Neuronal stem cell (in vitro differentiated cells): Measurements from ENCODE around the gene SPPL2B.

Experiments used
- DNase-seq: peaks from one replicate; pipeline ENCODE4 v3.0.0-alpha.2; 2013; ENCODE audit warnings: low spot score
- H2AFZ ChIP-seq: one replicate; pipeline ENCODE4 v1.6.1; 2013; ENCODE audit warnings: mild to moderate bottlenecking, low read length, inconsistent platforms
- H2AK5ac ChIP-seq: 2 replicates; pipeline ENCODE4 v1.6.1; 2013; ENCODE audit warnings: low read depth, mild to moderate bottlenecking, inconsistent platforms, low read length, moderate library complexity, mixed read lengths
- H2BK120ac ChIP-seq: 2 replicates; pipeline ENCODE4 v1.6.1; 2013; ENCODE audit warnings: low read depth, mild to moderate bottlenecking, inconsistent platforms, low read length, moderate library complexity, mixed read lengths
- H2BK12ac ChIP-seq: one replicate; pipeline ENCODE4 v1.6.1; 2013; ENCODE audit warnings: low read length, inconsistent platforms
- H2BK15ac ChIP-seq: 2 replicates; pipeline ENCODE4 v1.6.1; 2013; ENCODE audit warnings: mild to moderate bottlenecking, low read length, inconsistent platforms, mixed read lengths
- H2BK5ac ChIP-seq: one replicate; pipeline ENCODE4 v1.6.1; 2013; ENCODE audit warnings: inconsistent platforms, mild to moderate bottlenecking, low read length, moderate library complexity
- H3K14ac ChIP-seq: one replicate; pipeline ENCODE4 v1.6.1; 2013; ENCODE audit warnings: low read length, inconsistent platforms
- H3K18ac ChIP-seq: 2 replicates; pipeline ENCODE4 v1.6.1; 2013; ENCODE audit warnings: low read length, inconsistent platforms
- H3K23ac ChIP-seq: 2 replicates; pipeline ENCODE4 v1.6.1; 2013; ENCODE audit warnings: low read depth, mild to moderate bottlenecking, mixed read lengths, low read length, inconsistent platforms; ENCODE audit not compliant: poor library complexity
- H3K27ac ChIP-seq: replicated peaks from 3 replicates; pipeline ENCODE4 v1.5.1; 2013; ENCODE audit warnings: low read length, inconsistent platforms
- H3K27me3 ChIP-seq, 3 experiments: 2 replicates each; pipeline ENCODE4 v1.6.1; 2013; ENCODE audit warnings: low read length in 3 of 3, mild to moderate bottlenecking in 2 of 3, inconsistent platforms in 1 of 3, low read depth in 1 of 3, mixed read lengths in 1 of 3, moderate library complexity in 1 of 3; ENCODE audit not compliant: control insufficient read depth in 3 of 3, insufficient read depth in 3 of 3
- H3K36me3 ChIP-seq, 2 donors: replicated peaks in 1 of 2; 2 replicates each; pipeline ENCODE4 v1.6.1; 2013; ENCODE audit warnings: low read length in 2 of 2; ENCODE audit not compliant: control insufficient read depth in 2 of 2, insufficient read depth in 2 of 2
- H3K4ac ChIP-seq: 2 replicates; pipeline ENCODE4 v1.6.1; 2013; ENCODE audit warnings: inconsistent platforms, mild to moderate bottlenecking, low read length, moderate library complexity
- H3K4me1 ChIP-seq, 2 donors: 1 replicate in 1 of 2; 2 replicates in 1 of 2; pipeline ENCODE4 v1.6.1; 2013; ENCODE audit warnings: low read length in 2 of 2, low read depth in 1 of 2; ENCODE audit not compliant: control insufficient read depth in 2 of 2, insufficient read depth in 1 of 2
- H3K4me2 ChIP-seq: one replicate; pipeline ENCODE4 v1.6.1; 2013; ENCODE audit warnings: mild to moderate bottlenecking, low read length, inconsistent platforms; ENCODE audit not compliant: insufficient read depth, poor library complexity, severe bottlenecking
- H3K4me3 ChIP-seq, 2 donors: 2 replicates each; pipeline ENCODE4 v1.5.1; 2013; ENCODE audit warnings: low read length in 2 of 2, mild to moderate bottlenecking in 2 of 2, inconsistent platforms in 1 of 2, moderate library complexity in 1 of 2
- H3K79me1 ChIP-seq: one replicate; pipeline ENCODE4 v1.6.1; 2013; ENCODE audit warnings: low read depth, mild to moderate bottlenecking, inconsistent platforms, low read length, moderate library complexity
- H3K9ac ChIP-seq: one replicate; pipeline ENCODE4 v1.6.1; 2013; ENCODE audit warnings: mild to moderate bottlenecking, low read depth, low read length, inconsistent platforms; ENCODE audit not compliant: poor library complexity
- H3K9me3 ChIP-seq, 2 donors: replicated peaks in 1 of 2; 2 replicates each; pipeline versions ENCODE3 to v1.6.1; 2013; ENCODE audit warnings: low read length in 2 of 2, mild to moderate bottlenecking in 2 of 2, inconsistent platforms in 1 of 2, low read depth in 1 of 2, mixed read lengths in 1 of 2, moderate library complexity in 1 of 2; ENCODE audit not compliant: control insufficient read depth in 2 of 2, insufficient read depth in 1 of 2
- H4K8ac ChIP-seq: one replicate; pipeline ENCODE4 v1.6.1; 2013; ENCODE audit warnings: low read depth, mild to moderate bottlenecking, inconsistent platforms, low read length, moderate library complexity
- H4K91ac ChIP-seq: one replicate; pipeline ENCODE4 v1.6.1; 2013; ENCODE audit warnings: low read length, low read depth, mild to moderate bottlenecking, inconsistent platforms; ENCODE audit not compliant: poor library complexity
- WGBS, 2 donors: extraction: QIAGEN DNeasy Blood & Tissue Kit; methylation state at CpG; one replicate each; pipeline ENCODE4 v1.1.7; 2013; ENCODE audit warnings: missing lambda C conversion rate in 2 of 2, mixed read lengths in 1 of 2; ENCODE audit not compliant: insufficient read length in 2 of 2, insufficient replicate concordance in 1 of 2; ENCODE audit errors: extremely low coverage in 2 of 2; 5-methylcytosine and 5-hydroxymethylcytosine counted together

The SPPL2B gene

GRCh38 chr19:2363419-2363818 lies 34.9 kb downstream of the SPPL2B start:
- peak overlapping the region; percentile 47 for H2AK5ac ChIP-seq
- H4K91ac ChIP-seq: no peak overlapping the region
- H2BK12ac ChIP-seq: peak overlapping the region; percentile 66
- H3K14ac ChIP-seq: no peak overlapping the region
- peak overlapping the region; percentile 32 for H2BK120ac ChIP-seq
- WGBS, 2 donors: no CpG with 5 or more reads among the region's 17 CpGs
- H3K4ac ChIP-seq: no peak overlapping the region
- H3K9me3 ChIP-seq: no peaks in the 10 kb centered on the region
- H3K27me3 ChIP-seq: peaks cover 0 to 16% (median 3%) of the 10 kb centered on the region in 3 experiments
- no peak overlapping the region for H3K9ac ChIP-seq
- no peak overlapping the region for H2AFZ ChIP-seq
- DNase-seq: no peak
- H4K8ac ChIP-seq: no peak overlapping the region
- H2BK5ac ChIP-seq: no peak overlapping the region
- peak overlapping the region; percentile 35 for H2BK15ac ChIP-seq
- peaks cover 2% of the 10 kb centered on the region for H3K79me1 ChIP-seq
- H3K4me1 ChIP-seq: peaks cover 0 to 2% of the 10 kb centered on the region in 2 donors
- H3K36me3 ChIP-seq: no peaks in the 10 kb centered on the region
- H3K23ac ChIP-seq: no peak overlapping the region
- no peak overlapping the region for H3K4me2 ChIP-seq
- no peak overlapping the region for H3K27ac ChIP-seq
- no peak overlapping the region for H3K4me3 ChIP-seq
- peak overlapping the region; percentile 77 for H3K18ac ChIP-seq

- H3K79me1 ChIP-seq: peaks cover 2% of the 10 kb centered on the region
- no peak overlapping the region for H4K8ac ChIP-seq
- H2BK15ac ChIP-seq: no peak overlapping the region
- H3K23ac ChIP-seq: no peak overlapping the region
- no peak overlapping the region for H3K14ac ChIP-seq
- no peak for DNase-seq
- H2AFZ ChIP-seq: no peak overlapping the region
- no peak overlapping the region for H3K4ac ChIP-seq
- no peaks in the 10 kb centered on the region for H3K36me3 ChIP-seq
- H3K4me3 ChIP-seq: no peak overlapping the region
- no peak overlapping the region for H2AK5ac ChIP-seq
- H3K18ac ChIP-seq: no peak overlapping the region
- H3K9ac ChIP-seq: no peak overlapping the region
- H3K4me2 ChIP-seq: no peak overlapping the region
- H3K27ac ChIP-seq: no peak overlapping the region
- H2BK5ac ChIP-seq: no peak overlapping the region
- no peak overlapping the region for H2BK12ac ChIP-seq
- H3K27me3 ChIP-seq: peaks cover 0 to 11% (median 0%) of the 10 kb centered on the region in 3 experiments
- WGBS, 2 donors: no CpG with 5 or more reads among the region's 10 CpGs
- peaks cover 0 to 2% of the 10 kb centered on the region in 2 donors for H3K4me1 ChIP-seq
- H2BK120ac ChIP-seq: no peak overlapping the region
- H3K9me3 ChIP-seq: peaks cover 2 to 3% of the 10 kb centered on the region in 2 donors
- H4K91ac ChIP-seq: no peak overlapping the region
Measured at GRCh38 chr19:2365201-2365970, 36.9 kb downstream of the SPPL2B start.

DNA sequence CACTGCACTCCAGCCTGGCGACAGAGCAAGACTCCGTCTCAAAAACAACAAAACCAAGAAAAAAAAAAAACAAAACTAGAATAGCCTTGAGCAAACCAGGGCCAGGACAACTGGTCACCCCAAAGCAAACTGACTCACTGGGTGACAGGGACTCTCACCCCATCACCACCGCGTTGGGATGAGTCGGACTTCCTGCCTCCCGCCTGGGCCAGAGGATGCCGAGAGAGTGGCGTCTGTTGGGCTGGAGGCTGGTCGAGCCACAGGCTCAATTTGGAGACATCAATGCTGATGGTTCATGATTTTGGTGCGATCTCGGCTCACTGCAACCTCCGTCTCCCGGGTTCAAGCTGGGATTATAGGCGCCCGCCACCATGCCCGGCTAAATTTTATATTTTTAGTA lies 43.2 kb downstream of the SPPL2B start:
- Histone ChIP-seq H3K4ac (no peak overlapping the region), H3K9ac (no peak overlapping the region), H2BK12ac (no peak overlapping the region), H4K8ac (no peak overlapping the region), H3K36me3 (no peaks in the 10 kb centered on the region), H2BK120ac (no peak overlapping the region), H4K91ac (peak overlapping the region; percentile 64), H3K79me1 (peaks cover 2% of the 10 kb centered on the region), H3K14ac (no peak overlapping the region), H3K23ac (peak overlapping the region; percentile 75), H2AFZ (no peak overlapping the region), H3K27me3 (peaks cover 0 to 2% (median 0%) of the 10 kb centered on the region in 3 experiments), H3K4me1 (no peaks in the 10 kb centered on the region), H3K4me3 (no peak overlapping the region), H2BK15ac (no peak overlapping the region), H2BK5ac (no peak overlapping the region), H2AK5ac (no peak overlapping the region), H3K4me2 (no peak overlapping the region), H3K9me3 (peaks cover 2 to 3% of the 10 kb centered on the region in 2 donors), H3K18ac (no peak overlapping the region), H3K27ac (no peak overlapping the region)
- no peak for DNase-seq
- no CpG with 5 or more reads among the region's 16 CpGs for WGBS, 2 donors

DNA sequence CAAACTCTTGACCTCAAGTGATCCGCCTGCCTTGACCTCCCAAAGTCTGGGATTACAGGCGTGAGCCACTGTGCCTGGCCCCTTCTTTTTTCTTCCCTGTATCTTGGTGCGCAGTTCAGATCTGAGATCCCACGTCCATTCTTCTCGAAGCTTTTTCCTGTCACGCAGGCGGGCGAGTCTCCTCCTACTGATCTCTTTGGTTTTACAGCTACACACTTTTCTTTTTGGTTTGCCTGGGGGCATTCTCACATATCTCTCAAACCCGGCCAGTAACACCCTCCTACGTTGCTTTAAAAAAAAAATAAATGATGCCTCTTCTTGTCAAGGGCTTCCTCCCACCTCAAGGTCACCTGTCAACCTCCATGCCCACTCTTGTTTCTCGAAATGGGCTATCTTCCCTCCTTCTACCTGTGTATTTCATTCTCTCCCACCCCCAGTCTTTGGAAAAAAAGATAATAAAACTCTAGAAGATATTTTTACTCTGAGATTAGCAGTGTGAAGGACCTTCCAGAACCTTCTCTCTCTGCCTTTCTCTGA lies 43.7 kb downstream of the SPPL2B start:
- H3K9ac ChIP-seq: no peak overlapping the region
- peaks cover 0 to 2% (median 0%) of the 10 kb centered on the region in 3 experiments for H3K27me3 ChIP-seq
- H3K79me1 ChIP-seq: peaks cover 2% of the 10 kb centered on the region
- H3K4me3 ChIP-seq: no peak overlapping the region
- no peak overlapping the region for H2AFZ ChIP-seq
- H4K91ac ChIP-seq: no peak overlapping the region
- no peak overlapping the region for H2AK5ac ChIP-seq
- H3K4me1 ChIP-seq: no peaks in the 10 kb centered on the region
- WGBS, 2 donors: no CpG with 5 or more reads among the region's 11 CpGs
- H3K14ac ChIP-seq: no peak overlapping the region
- H3K9me3 ChIP-seq: peaks cover 2 to 3% of the 10 kb centered on the region in 2 donors
- H3K4me2 ChIP-seq: no peak overlapping the region
- no peak overlapping the region for H2BK15ac ChIP-seq
- no peak overlapping the region for H2BK5ac ChIP-seq
- H2BK120ac ChIP-seq: no peak overlapping the region
- no peaks in the 10 kb centered on the region for H3K36me3 ChIP-seq
- no peak overlapping the region for H3K27ac ChIP-seq
- no peak overlapping the region for H3K18ac ChIP-seq
- no peak overlapping the region for H3K23ac ChIP-seq
- no peak overlapping the region for H3K4ac ChIP-seq
- no peak for DNase-seq
- H4K8ac ChIP-seq: no peak overlapping the region
- no peak overlapping the region for H2BK12ac ChIP-seq
